OCI-LY7 (cell line): Measurements from ENCODE around the gene LTK. TPM values are rescaled to one million over a fixed set of nuclear protein-coding genes. Genes with fewer than 3 reads are reported as not detected.

Experiments used
- BruUV-seq: library from RNA; stranded (reverse); fragments of 400-500 nt; replicated peaks from 2 replicates; lab custom pipeline; 2021; lab: Mats Ljungman, UMichigan
- CTCF ChIA-PET: fragments of 300-600 bp; sonication (Branson Sonifier 250); formaldehyde crosslinking; loops from one replicate; lab custom pipeline; 2022; ENCODE audit warnings: antibody characterized with exemption; ENCODE audit not compliant: unreplicated experiment; lab: Charles Lee
- POLR2A ChIA-PET: fragments of 300-600 bp; sonication (Branson Sonifier 250); formaldehyde crosslinking; loops from one replicate; lab custom pipeline; 2022; ENCODE audit warnings: antibody characterized with exemption; lab: Charles Lee
- DNase-seq: peaks from one replicate; pipeline ENCODE4 v3.0.0-alpha.2; 2015; ENCODE audit warnings: low spot score
- H2AFZ ChIP-seq: fragments of 200-600 bp; sonication (generic), shearing (Covaris generic); 2 replicates; pipeline ENCODE4 v1.6.1; 2014; ENCODE audit warnings: mild to moderate bottlenecking, antibody characterized with exemption, low read length, moderate library complexity
- H3K27ac ChIP-seq: fragments of 200-600 bp; sonication (generic); 2 replicates; pipeline ENCODE4 v1.5.1; 2014; ENCODE audit warnings: mixed run types, low read depth, mild to moderate bottlenecking, moderate library complexity, low read length, inconsistent platforms; ENCODE audit not compliant: poor library complexity, severe bottlenecking
- H3K36me3 ChIP-seq: fragments of 200-600 bp; sonication (generic); 2 replicates; pipeline ENCODE4 v1.6.1; 2014; ENCODE audit warnings: mild to moderate bottlenecking, antibody characterized with exemption, low read length, moderate library complexity, mixed read lengths; ENCODE audit not compliant: insufficient read depth
- H3K4me1 ChIP-seq: fragments of 200-600 bp; sonication (generic); 2 replicates; pipeline ENCODE4 v1.5.1; 2014; ENCODE audit warnings: mild to moderate bottlenecking, low read length; ENCODE audit not compliant: insufficient read depth, poor library complexity, severe bottlenecking
- H3K4me2 ChIP-seq: fragments of 200-600 bp; sonication (generic); 2 replicates; pipeline ENCODE4 v1.6.1; 2014; ENCODE audit warnings: mild to moderate bottlenecking, low read length
- H3K4me3 ChIP-seq: fragments of 200-600 bp; sonication (generic); 2 replicates; pipeline ENCODE4 v1.5.1; 2014; ENCODE audit warnings: mild to moderate bottlenecking, low read depth, low read length; ENCODE audit not compliant: poor library complexity, severe bottlenecking
- H3K79me2 ChIP-seq: fragments of 200-600 bp; sonication (generic); 2 replicates; pipeline ENCODE4 v1.6.1; 2016; ENCODE audit warnings: low read depth, mild to moderate bottlenecking, low read length, moderate library complexity, mixed read lengths; ENCODE audit not compliant: insufficient read depth
- H3K9me2 ChIP-seq: fragments of 200-600 bp; sonication (generic); 2 replicates; pipeline ENCODE4 v1.6.1; 2016; ENCODE audit warnings: mild to moderate bottlenecking, low read length, mixed read lengths; ENCODE audit not compliant: insufficient read depth
- H3K9me3 ChIP-seq: fragments of 200-600 bp; sonication (generic); 2 replicates; pipeline ENCODE4 v1.6.1; 2014; ENCODE audit warnings: mild to moderate bottlenecking, mixed run types, low read length, mixed read lengths
- H4K20me1 ChIP-seq: fragments of 200-600 bp; sonication (generic); 2 replicates; pipeline ENCODE4 v1.6.1; 2014; ENCODE audit warnings: mild to moderate bottlenecking, antibody characterized with exemption, low read length, moderate library complexity, mixed read lengths; ENCODE audit not compliant: insufficient read depth
- EZH2phosphoT487 ChIP-seq: fragments of 200-600 bp; sonication (generic); IDR thresholded peaks from 2 replicates; pipeline ENCODE4 v1.6.1; 2018; ENCODE audit warnings: low read depth, borderline replicate concordance, mild to moderate bottlenecking, mixed run types, antibody characterized with exemption, low read length, moderate library complexity, mixed read lengths
- intact Hi-C: fragments of 100-400 bp; cut with micrococcal nuclease; formaldehyde crosslinking; loops from one replicate; pipeline ENCODE4 v1.10.0; 2022; ENCODE audit not compliant: unreplicated experiment
- total RNA-seq, 2 experiments: library from RNA; depleted of rRNA in 1 of 2; stranded (reverse); fragments of >200 nt in 1 of 2; shearing (Covaris generic) in 1 of 2; gene quantifications; 2 replicates each; pipeline ENCODE4 v1.2.3, GENCODE V29; 2014 to 2022
- TF ChIP-seq, protein P1 (sequence below): fragments of 200-600 bp; sonication (generic); conservative IDR thresholded peaks from 2 replicates; pipeline ENCODE4 v1.5.1; 2014; ENCODE audit warnings: mild to moderate bottlenecking, antibody characterized with exemption, low read length, moderate library complexity, mixed read lengths

The LTK gene
- total RNA-seq, 2 experiments from 2014 or later: 0.11 to 0.22 TPM

- Histone ChIP-seq H3K4me2 (no peak overlapping the region), H2AFZ (no peak overlapping the region), H3K79me2 (no peaks in the 10 kb centered on the region), H3K27ac (no peak overlapping the region), H3K9me2 (no peaks in the 10 kb centered on the region), H3K4me3 (no peak overlapping the region), H3K36me3 (peaks cover 3% of the 10 kb centered on the region; the same call in 1 of the 2 replicates), H3K4me1 (no peaks in the 10 kb centered on the region), H3K9me3 (no peaks in the 10 kb centered on the region), H4K20me1 (no peaks in the 10 kb centered on the region)
- POLR2A ChIA-PET: no interaction called here
- no peak for DNase-seq
- intact Hi-C loops: no loop called here
- TF ChIP-seq, protein P1, sequence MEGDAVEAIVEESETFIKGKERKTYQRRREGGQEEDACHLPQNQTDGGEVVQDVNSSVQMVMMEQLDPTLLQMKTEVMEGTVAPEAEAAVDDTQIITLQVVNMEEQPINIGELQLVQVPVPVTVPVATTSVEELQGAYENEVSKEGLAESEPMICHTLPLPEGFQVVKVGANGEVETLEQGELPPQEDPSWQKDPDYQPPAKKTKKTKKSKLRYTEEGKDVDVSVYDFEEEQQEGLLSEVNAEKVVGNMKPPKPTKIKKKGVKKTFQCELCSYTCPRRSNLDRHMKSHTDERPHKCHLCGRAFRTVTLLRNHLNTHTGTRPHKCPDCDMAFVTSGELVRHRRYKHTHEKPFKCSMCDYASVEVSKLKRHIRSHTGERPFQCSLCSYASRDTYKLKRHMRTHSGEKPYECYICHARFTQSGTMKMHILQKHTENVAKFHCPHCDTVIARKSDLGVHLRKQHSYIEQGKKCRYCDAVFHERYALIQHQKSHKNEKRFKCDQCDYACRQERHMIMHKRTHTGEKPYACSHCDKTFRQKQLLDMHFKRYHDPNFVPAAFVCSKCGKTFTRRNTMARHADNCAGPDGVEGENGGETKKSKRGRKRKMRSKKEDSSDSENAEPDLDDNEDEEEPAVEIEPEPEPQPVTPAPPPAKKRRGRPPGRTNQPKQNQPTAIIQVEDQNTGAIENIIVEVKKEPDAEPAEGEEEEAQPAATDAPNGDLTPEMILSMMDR: no peak
- TF ChIP-seq EZH2phosphoT487: no peak
- no TSS peak for BruUV-seq
- CTCF ChIA-PET: no interaction called here
These were observed 7.0 kb upstream of the LTK start for GRCh38 chr15:41520636-41521035.

DNA sequence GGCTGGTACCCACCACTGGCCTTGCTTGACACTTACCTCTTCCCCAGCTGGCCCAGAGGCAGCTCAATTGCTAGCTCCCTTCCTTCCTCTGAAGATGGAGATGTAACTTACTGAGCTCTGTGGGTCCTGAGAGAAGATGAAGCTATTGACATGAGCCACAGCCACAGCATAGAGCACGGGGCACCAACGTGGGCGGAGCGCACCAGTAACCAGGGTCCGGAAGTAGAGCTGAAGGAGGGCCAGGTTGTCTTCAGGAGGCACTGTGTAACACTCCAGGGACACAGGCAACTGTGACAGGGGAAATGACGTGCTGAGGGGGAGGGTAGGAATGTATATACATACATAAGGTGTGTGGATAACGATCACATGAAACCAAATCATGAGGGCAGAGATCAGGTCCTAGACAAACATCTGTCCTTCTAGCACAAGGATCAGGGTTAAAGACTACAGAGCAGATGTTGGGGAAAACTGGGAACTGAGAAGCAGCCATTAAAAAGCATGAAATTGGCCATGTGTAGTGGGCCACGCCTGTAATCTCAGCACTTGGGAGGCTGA lies 4.3 kb upstream of the LTK start:
- H3K9me2 ChIP-seq: no peaks in the 10 kb centered on the region
- intact Hi-C loops: no loop called here
- ChIA-PET CTCF (no interaction called here), POLR2A (no interaction called here)
- no TSS peak for BruUV-seq
- no peaks in the 10 kb centered on the region for H3K9me3 ChIP-seq
- H3K4me2 ChIP-seq: no peak overlapping the region
- no peak overlapping the region for H2AFZ ChIP-seq
- DNase-seq: no peak
- no peak for TF ChIP-seq EZH2phosphoT487
- TF ChIP-seq, protein P1: no peak
- no peaks in the 10 kb centered on the region for H3K4me1 ChIP-seq
- H3K79me2 ChIP-seq: no peaks in the 10 kb centered on the region
- H3K27ac ChIP-seq: no peak overlapping the region
- no peak overlapping the region for H3K4me3 ChIP-seq
- H4K20me1 ChIP-seq: no peaks in the 10 kb centered on the region
- H3K36me3 ChIP-seq: no peaks in the 10 kb centered on the region

- Histone ChIP-seq H3K36me3 (no peaks in the 10 kb centered on the region), H4K20me1 (no peaks in the 10 kb centered on the region), H3K27ac (no peak overlapping the region), H2AFZ (no peak overlapping the region), H3K4me2 (no peak overlapping the region; the same call in 1 of the 2 replicates), H3K4me3 (no peak overlapping the region), H3K9me2 (no peaks in the 10 kb centered on the region), H3K9me3 (no peaks in the 10 kb centered on the region), H3K4me1 (no peaks in the 10 kb centered on the region), H3K79me2 (no peaks in the 10 kb centered on the region)
- intact Hi-C loops: no loop called here
- TF ChIP-seq, protein P1: no peak
- no peak for TF ChIP-seq EZH2phosphoT487
- CTCF ChIA-PET: no interaction called here
- POLR2A ChIA-PET: no interaction called here
- DNase-seq: no peak
- BruUV-seq: no TSS peak
These were observed 604 bp downstream of the LTK start for GRCh38 chr15:41512940-41513505.
